ENCODE measurements around the gene ZNF582.

The ZNF582 gene

GRCh38 chr19:56360841-56361240 is 32.5 kb downstream of the ZNF582 start:
- no peak for DNase-seq
- Mint-ChIP-seq H3K4me1 (no peaks in the 10 kb centered on the region), H3K9me3 (peaks cover 81% of the 10 kb centered on the region), H3K4me3 (no peak overlapping the region), H3K36me3 (ENCODE audit: low read depth) (peaks cover 52% of the 10 kb centered on the region), H3K27ac (no peak overlapping the region), H3K27me3 (ENCODE audit: low read depth, poor library complexity) (peaks cover 2% of the 10 kb centered on the region)
- no peak for TF ChIP-seq CTCF (IDR thresholded peaks at IDR 0.05)

- Mint-ChIP-seq H3K4me3 (no peak overlapping the region), H3K36me3 (ENCODE audit: low read depth) (peaks cover 36% of the 10 kb centered on the region), H3K4me1 (no peaks in the 10 kb centered on the region), H3K27me3 (ENCODE audit: low read depth, poor library complexity) (peaks cover 2% of the 10 kb centered on the region), H3K9me3 (peaks cover 76% of the 10 kb centered on the region), H3K27ac (no peak overlapping the region)
- no peak for TF ChIP-seq CTCF (IDR thresholded peaks at IDR 0.05)
- DNase-seq = no peak
These were observed 36.4 kb downstream of the ZNF582 start for GRCh38 chr19:56356944-56357343.

DNA sequence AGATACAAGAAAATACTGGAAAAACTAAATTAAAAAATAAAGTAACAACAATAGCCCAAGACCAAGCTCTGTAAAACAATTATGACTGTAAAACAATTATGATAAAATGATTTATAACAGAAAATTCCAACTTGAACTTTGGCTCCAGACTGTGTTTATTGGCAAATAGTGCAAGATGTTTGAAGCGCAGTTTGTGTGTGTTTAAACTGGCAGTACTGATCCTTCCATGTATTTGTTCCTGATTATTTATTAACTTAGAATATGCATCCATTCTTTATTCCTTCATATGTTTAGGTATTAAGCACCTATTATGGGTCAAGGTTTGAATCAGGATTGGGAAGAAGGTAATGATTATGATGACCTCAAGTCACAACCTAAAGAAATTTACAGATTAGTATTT is 37.8 kb downstream of the ZNF582 start:
- no peak for TF ChIP-seq CTCF (IDR thresholded peaks at IDR 0.05)
- peaks cover 25% of the 10 kb centered on the region for H3K36me3 Mint-ChIP-seq (ENCODE audit: low read depth)
- peaks cover 69% of the 10 kb centered on the region for H3K9me3 Mint-ChIP-seq
- no peaks in the 10 kb centered on the region for H3K4me1 Mint-ChIP-seq
- peaks cover 8% of the 10 kb centered on the region for H3K27me3 Mint-ChIP-seq (ENCODE audit: low read depth, poor library complexity)
- DNase-seq = no peak
- H3K4me3 Mint-ChIP-seq = no peak overlapping the region
- no peak overlapping the region for H3K27ac Mint-ChIP-seq

GRCh38 chr19:56351208-56351607 is 42.1 kb downstream of the ZNF582 start:
- Mint-ChIP-seq H3K4me1 (no peaks in the 10 kb centered on the region), H3K36me3 (ENCODE audit: low read depth) (no peaks in the 10 kb centered on the region), H3K9me3 (peaks cover 55% of the 10 kb centered on the region), H3K27me3 (ENCODE audit: low read depth, poor library complexity) (peaks cover 10% of the 10 kb centered on the region), H3K27ac (no peak overlapping the region), H3K4me3 (no peak overlapping the region)
- no peak for TF ChIP-seq CTCF (IDR thresholded peaks at IDR 0.05)
- DNase-seq = no peak

DNA sequence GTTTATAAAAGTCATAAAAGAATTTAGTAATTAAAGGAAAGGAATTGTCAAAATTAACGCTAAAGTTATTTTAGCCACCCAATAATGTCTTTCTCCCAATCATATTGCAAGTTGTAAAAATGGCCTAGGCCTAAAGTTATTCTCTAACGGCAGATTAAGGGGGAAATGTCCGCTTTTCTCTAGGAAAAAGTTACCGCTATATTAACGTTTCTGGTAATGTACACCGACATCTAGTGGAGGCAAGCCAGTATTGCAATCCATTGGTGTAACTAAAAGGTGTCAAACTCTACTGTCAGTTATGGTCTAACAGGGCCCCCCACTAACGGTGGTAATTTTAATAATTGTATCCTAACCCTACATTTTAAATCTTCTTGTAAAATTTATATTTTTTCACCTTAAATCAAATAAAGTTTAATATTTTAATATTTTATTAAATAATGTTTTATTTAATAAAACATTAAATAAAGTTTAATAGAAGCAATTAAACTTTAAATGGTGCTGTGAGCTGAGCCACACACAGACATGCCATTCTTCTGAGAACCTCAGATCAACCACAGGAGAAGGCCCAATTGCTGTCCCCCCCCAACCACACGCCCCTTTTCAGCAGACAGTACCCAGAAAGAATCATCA is 42.8 kb downstream of the ZNF582 start:
- no peak overlapping the region for H3K4me3 Mint-ChIP-seq

More for the DNA sequence above, 42.8 kb downstream of the ZNF582 start:
- no peaks in the 10 kb centered on the region for H3K4me1 Mint-ChIP-seq
- TF ChIP-seq CTCF (IDR thresholded peaks at IDR 0.05) = peak; percentile 83
- DNase-seq = peak; percentile 51
- no peaks in the 10 kb centered on the region for H3K36me3 Mint-ChIP-seq (ENCODE audit: low read depth)
- no peak overlapping the region for H3K27ac Mint-ChIP-seq
- peaks cover 60% of the 10 kb centered on the region for H3K9me3 Mint-ChIP-seq
- peaks cover 10% of the 10 kb centered on the region for H3K27me3 Mint-ChIP-seq (ENCODE audit: low read depth, poor library complexity)
